ENCODE measurements around the gene TLX1.

Gene TLX1

DNA sequence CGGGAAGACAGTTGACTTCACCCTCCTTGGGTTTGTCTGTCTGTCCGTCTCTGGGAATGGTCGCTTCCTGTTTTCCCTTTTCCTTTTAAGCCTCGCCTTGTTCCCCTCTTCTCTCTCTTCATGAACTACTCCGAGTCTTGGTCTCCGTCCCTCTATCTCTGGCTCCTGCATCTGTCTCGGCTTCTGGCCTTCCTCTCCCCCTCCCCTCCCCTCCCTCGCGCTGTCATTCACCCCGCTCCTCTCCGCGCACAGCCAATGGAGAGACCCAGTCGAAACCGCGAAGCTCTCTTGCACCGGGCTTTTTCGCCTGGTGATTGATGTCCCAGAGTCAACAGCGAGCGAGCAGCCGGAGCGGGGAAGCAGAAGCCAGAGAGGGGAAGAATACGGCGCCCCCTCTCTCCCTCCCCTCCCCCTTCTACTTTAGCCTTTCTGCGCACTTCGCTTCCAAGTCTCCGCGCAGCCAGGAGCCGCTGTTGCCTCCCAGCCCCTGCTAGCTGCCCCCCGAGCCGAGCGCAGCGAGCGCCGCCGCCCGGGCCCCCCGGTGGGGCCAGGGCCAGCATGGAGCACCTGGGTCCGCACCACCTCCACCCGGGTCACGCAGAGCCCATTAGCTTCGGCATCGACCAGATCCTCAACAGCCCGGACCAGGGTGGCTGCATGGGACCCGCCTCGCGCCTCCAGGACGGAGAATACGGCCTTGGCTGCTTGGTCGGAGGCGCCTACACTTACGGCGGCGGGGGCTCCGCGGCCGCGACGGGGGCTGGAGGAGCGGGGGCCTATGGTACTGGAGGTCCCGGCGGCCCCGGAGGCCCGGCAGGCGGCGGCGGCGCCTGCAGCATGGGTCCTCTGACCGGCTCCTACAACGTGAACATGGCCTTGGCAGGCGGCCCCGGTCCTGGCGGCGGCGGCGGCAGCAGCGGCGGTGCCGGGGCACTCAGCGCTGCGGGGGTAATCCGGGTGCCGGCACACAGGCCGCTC lies at the start of gene TLX1:
Gene TLX1, plus strand, starts transcription at position 317 of the 978 bp plus-strand sequence. Its CDS starts 242 bp downstream, at position 559.
- Mint-ChIP-seq H3K9me3 (no peaks in the 10 kb centered on the region), H3K4me3 (no peak within 1 kb of the TSS), H3K27ac (no peak within 1 kb of the TSS), H3K4me1 (ENCODE audit: low read depth) (peaks cover 48% of the 10 kb centered on the region), H3K36me3 (ENCODE audit: low read depth) (no peaks in the 10 kb centered on the region), H3K27me3 (peaks cover 96% of the 10 kb centered on the region)
- intact Hi-C loops (cut with micrococcal nuclease): no loop called here

GRCh38 chr10:101085846-101086245 lies 45.3 kb upstream of the TLX1 start:
- Mint-ChIP-seq H3K9me3 (no peaks in the 10 kb centered on the region), H3K4me3 (no peak overlapping the region), H3K27me3 (peaks cover 94% of the 10 kb centered on the region), H3K4me1 (ENCODE audit: low read depth) (peaks cover 7% of the 10 kb centered on the region), H3K36me3 (ENCODE audit: low read depth) (no peaks in the 10 kb centered on the region), H3K27ac (no peak overlapping the region)
- intact Hi-C loops (cut with micrococcal nuclease): no loop called here

DNA sequence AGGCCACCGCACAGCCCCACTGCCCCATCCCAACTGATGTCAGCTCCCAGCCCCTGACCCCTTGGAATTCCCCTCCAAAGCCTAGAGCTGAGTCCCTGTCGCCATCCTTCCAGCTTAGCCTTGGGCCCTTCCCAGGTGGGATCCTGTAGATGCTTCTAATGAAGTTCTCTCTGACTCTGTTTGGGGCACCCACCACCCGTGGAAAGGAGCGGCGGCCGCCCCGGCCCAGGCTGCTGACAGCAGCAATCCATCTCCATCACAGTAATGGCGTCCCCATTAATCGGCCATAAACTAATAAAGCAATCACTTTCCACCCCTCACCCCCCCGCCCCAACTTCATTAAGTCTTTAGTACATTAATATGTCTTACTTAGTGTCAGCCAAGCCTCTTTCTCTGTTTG lies 43.7 kb upstream of the TLX1 start:
- Mint-ChIP-seq H3K4me1 (ENCODE audit: low read depth) (peaks cover 7% of the 10 kb centered on the region), H3K36me3 (ENCODE audit: low read depth) (no peaks in the 10 kb centered on the region), H3K4me3 (no peak overlapping the region), H3K27me3 (peaks cover 94% of the 10 kb centered on the region), H3K27ac (no peak overlapping the region), H3K9me3 (no peaks in the 10 kb centered on the region)
- intact Hi-C loops (cut with micrococcal nuclease): no loop called here

DNA sequence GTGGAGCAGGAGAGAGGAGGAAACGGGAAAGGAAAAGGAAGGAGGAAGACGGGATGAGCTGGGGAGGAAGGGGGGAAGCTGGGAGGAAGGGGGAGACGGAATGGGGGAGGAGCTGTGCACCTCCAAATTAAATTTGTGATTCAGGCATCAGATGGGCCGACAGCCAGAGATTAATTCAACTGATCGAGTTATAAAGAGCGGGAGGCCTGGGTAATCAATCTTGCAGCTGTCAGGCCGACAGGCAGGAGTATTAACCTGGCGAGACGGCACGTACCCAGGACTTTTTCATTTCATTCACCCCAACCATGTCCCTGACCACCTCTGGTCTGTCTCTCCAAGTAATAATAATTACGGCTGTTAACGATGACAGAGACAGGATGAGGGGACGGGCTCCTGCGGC lies 43.1 kb upstream of the TLX1 start:
- H3K27ac Mint-ChIP-seq: no peak overlapping the region
- H3K36me3 Mint-ChIP-seq (ENCODE audit: low read depth): no peaks in the 10 kb centered on the region
- H3K4me3 Mint-ChIP-seq: no peak overlapping the region
- peaks cover 7% of the 10 kb centered on the region for H3K4me1 Mint-ChIP-seq (ENCODE audit: low read depth)
- intact Hi-C loops (cut with micrococcal nuclease): no loop called here
- peaks cover 93% of the 10 kb centered on the region for H3K27me3 Mint-ChIP-seq
- H3K9me3 Mint-ChIP-seq: no peaks in the 10 kb centered on the region

DNA sequence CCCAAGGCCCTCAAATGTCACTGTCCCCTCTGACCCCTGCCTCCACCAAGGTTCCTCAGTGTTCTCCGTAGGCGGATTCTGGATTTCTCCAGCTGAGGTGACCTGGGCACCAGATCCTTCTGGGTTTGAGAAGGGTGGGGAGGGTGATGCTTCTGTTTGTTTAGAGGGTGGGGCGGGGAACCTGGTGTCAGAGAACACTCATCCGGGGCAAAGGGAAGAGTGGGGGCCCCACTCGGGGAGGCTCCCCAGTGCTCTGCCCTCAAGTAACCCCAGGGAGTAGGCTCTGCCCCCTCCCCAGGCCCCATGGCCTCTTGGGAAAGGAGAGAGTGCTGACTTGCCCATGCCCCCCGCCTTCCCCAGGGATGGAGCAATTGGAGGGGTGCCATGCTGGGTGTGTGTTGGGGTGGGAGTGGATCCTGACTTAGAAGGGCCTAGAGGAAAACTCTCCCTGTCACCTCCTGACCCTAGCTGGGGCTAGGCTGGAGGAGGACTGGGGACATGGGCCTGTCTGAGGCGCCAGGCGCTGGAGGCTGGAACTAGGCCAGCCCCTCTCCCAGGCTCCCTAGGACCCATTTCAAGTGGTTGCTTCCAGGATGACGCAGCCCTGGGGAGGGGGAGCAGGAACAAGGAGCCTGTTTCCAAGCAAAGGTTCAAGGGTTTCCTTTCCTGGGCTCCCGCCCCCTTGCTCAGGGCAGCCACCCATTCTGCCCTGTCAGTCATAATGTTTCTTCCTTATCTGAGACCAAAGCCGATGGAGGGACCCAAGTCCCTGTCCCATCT lies 41.4 kb upstream of the TLX1 start:
- peaks cover 7% of the 10 kb centered on the region for H3K4me1 Mint-ChIP-seq (ENCODE audit: low read depth)
- no peak overlapping the region for H3K4me3 Mint-ChIP-seq
- intact Hi-C loops (cut with micrococcal nuclease): no loop called here
- no peaks in the 10 kb centered on the region for H3K9me3 Mint-ChIP-seq
- H3K27ac Mint-ChIP-seq: no peak overlapping the region
- H3K27me3 Mint-ChIP-seq: peaks cover 93% of the 10 kb centered on the region
- no peaks in the 10 kb centered on the region for H3K36me3 Mint-ChIP-seq (ENCODE audit: low read depth)

DNA sequence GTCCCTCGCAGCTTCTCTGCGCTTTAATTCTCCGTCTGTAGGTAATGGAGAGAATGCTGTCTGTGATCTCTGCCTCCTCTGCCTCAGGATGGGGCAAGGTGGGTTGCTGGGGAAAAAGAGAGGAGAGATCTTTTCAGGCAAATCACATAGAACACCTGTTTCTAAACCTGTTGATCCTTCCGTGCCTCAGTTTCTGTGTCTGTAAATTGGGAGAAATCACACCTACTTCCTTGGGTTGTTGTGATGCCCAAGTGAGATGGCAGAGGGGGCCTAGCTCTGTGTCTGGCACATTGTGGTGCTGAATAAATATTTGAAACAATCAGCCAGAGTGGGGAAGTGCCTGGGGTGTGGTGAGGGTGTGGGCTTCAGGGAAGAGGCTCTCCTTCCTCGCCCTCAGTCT lies 40.5 kb upstream of the TLX1 start:
- Mint-ChIP-seq H3K36me3 (ENCODE audit: low read depth) (no peaks in the 10 kb centered on the region), H3K27ac (no peak overlapping the region), H3K4me3 (no peak overlapping the region), H3K9me3 (no peaks in the 10 kb centered on the region), H3K27me3 (peaks cover 90% of the 10 kb centered on the region), H3K4me1 (ENCODE audit: low read depth) (peaks cover 7% of the 10 kb centered on the region)
- intact Hi-C loops (cut with micrococcal nuclease): no loop called here

GRCh38 chr10:101091546-101092290 lies 39.4 kb upstream of the TLX1 start:
- Mint-ChIP-seq H3K4me1 (ENCODE audit: low read depth) (peaks cover 7% of the 10 kb centered on the region), H3K27ac (no peak overlapping the region), H3K9me3 (no peaks in the 10 kb centered on the region), H3K4me3 (no peak overlapping the region), H3K36me3 (ENCODE audit: low read depth) (no peaks in the 10 kb centered on the region), H3K27me3 (peaks cover 84% of the 10 kb centered on the region)
- intact Hi-C loops (cut with micrococcal nuclease): no loop called here

- Mint-ChIP-seq H3K4me1 (ENCODE audit: low read depth) (peaks cover 1% of the 10 kb centered on the region), H3K4me3 (no peak overlapping the region), H3K27me3 (peaks cover 84% of the 10 kb centered on the region), H3K27ac (no peak overlapping the region), H3K36me3 (ENCODE audit: low read depth) (no peaks in the 10 kb centered on the region), H3K9me3 (no peaks in the 10 kb centered on the region)
- intact Hi-C loops (cut with micrococcal nuclease): no loop called here
Measured at GRCh38 chr10:101092881-101093354, 38.2 kb upstream of the TLX1 start.

- intact Hi-C loops (cut with micrococcal nuclease): no loop called here
- no peaks in the 10 kb centered on the region for H3K36me3 Mint-ChIP-seq (ENCODE audit: low read depth)
- H3K9me3 Mint-ChIP-seq: no peaks in the 10 kb centered on the region
- H3K27ac Mint-ChIP-seq: no peak overlapping the region
- H3K4me1 Mint-ChIP-seq (ENCODE audit: low read depth): no peaks in the 10 kb centered on the region
- peaks cover 80% of the 10 kb centered on the region for H3K27me3 Mint-ChIP-seq
- H3K4me3 Mint-ChIP-seq: no peak overlapping the region
Measured at GRCh38 chr10:101094121-101094879, 36.8 kb upstream of the TLX1 start.

- peaks cover 80% of the 10 kb centered on the region for H3K27me3 Mint-ChIP-seq
- H3K4me1 Mint-ChIP-seq (ENCODE audit: low read depth): no peaks in the 10 kb centered on the region
- no peak overlapping the region for H3K4me3 Mint-ChIP-seq
- intact Hi-C loops (cut with micrococcal nuclease): loop anchor here (1.0 kb wide), 1 partner anchor 47 kb away; no protein-coding TSS in a partner anchor
- H3K36me3 Mint-ChIP-seq (ENCODE audit: low read depth): no peaks in the 10 kb centered on the region
- H3K9me3 Mint-ChIP-seq: no peaks in the 10 kb centered on the region
- H3K27ac Mint-ChIP-seq: no peak overlapping the region
Measured at GRCh38 chr10:101095004-101095403, 36.1 kb upstream of the TLX1 start.

DNA sequence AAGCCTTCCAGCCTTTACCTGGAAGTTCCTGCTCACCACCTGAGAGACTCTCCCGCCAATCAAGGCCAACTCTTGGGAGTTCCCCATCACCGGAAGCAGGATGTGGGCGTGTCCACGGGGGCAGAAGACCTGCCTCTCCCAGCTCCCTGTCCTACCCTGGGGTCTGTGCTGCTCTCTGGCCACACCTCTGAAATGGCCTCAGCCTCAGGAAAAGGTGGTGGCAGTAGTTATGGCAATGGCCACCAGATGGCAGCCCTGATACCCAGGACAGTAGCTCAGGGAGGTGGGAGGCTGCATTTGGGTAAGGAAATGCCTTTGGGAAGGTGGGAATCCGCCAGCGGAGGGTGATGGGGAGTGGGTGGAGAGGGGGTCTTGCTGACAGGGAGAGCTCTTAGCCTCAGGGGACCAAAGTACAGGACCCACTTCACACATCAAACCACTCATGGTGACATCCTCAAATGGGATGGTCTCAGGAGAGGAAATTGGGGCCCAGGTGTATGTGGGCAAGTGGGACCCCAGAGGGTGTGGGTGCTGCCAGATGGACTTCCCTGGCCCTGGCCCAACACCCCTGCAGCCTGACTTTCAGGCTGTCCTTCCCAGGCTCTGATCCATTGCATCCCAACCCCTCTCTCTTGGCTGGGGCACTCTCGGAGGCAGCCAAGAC lies 35.4 kb upstream of the TLX1 start:
- no peak overlapping the region for H3K27ac Mint-ChIP-seq
- H3K36me3 Mint-ChIP-seq (ENCODE audit: low read depth): no peaks in the 10 kb centered on the region
- no peak overlapping the region for H3K4me3 Mint-ChIP-seq
- H3K9me3 Mint-ChIP-seq: no peaks in the 10 kb centered on the region
- peaks cover 5% of the 10 kb centered on the region for H3K4me1 Mint-ChIP-seq (ENCODE audit: low read depth)
- intact Hi-C loops (cut with micrococcal nuclease): loop anchor here (1.0 kb wide), 1 partner anchor 47 kb away; no protein-coding TSS in a partner anchor
- H3K27me3 Mint-ChIP-seq: peaks cover 80% of the 10 kb centered on the region

DNA sequence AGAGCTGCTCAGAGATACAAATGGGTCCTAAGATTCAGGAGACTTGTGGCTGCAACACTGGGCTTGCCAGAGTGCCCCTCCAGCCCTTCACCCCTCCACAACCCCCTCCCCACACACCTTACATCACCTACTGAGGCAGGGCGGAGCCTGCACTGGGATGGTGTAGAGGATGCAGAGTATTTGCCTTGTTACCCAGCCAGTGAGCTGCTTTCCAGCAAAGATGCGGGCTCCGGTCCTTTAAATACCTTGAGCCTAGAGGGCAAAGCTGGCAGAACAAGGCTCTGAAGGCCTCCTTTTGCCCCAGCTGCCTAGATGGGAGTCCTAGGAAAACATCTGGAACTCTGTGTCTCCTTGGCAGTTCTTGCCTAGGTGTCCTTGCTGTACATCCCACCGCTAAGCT lies 34.7 kb upstream of the TLX1 start:
- no peaks in the 10 kb centered on the region for H3K36me3 Mint-ChIP-seq (ENCODE audit: low read depth)
- no peak overlapping the region for H3K27ac Mint-ChIP-seq
- H3K4me1 Mint-ChIP-seq (ENCODE audit: low read depth): peaks cover 5% of the 10 kb centered on the region
- no peaks in the 10 kb centered on the region for H3K9me3 Mint-ChIP-seq
- intact Hi-C loops (cut with micrococcal nuclease): no loop called here
- peaks cover 76% of the 10 kb centered on the region for H3K27me3 Mint-ChIP-seq
- H3K4me3 Mint-ChIP-seq: no peak overlapping the region

GRCh38 chr10:101097881-101098280 lies 33.2 kb upstream of the TLX1 start:
- Mint-ChIP-seq H3K36me3 (ENCODE audit: low read depth) (no peaks in the 10 kb centered on the region), H3K27ac (no peak overlapping the region), H3K4me1 (ENCODE audit: low read depth) (peaks cover 5% of the 10 kb centered on the region), H3K27me3 (peaks cover 77% of the 10 kb centered on the region), H3K4me3 (no peak overlapping the region), H3K9me3 (no peaks in the 10 kb centered on the region)
- intact Hi-C loops (cut with micrococcal nuclease): no loop called here
